NCI-H1105 treated with DMSO at 0.1 percent for 48 hours (cell line): Measurements from ENCODE around the gene PTH1R.

Experiments used
- DNase-seq: peaks from one replicate; lab custom pipeline; 2025; lab: John Stamatoyannopoulos, UW

PTH1R gene

DNA sequence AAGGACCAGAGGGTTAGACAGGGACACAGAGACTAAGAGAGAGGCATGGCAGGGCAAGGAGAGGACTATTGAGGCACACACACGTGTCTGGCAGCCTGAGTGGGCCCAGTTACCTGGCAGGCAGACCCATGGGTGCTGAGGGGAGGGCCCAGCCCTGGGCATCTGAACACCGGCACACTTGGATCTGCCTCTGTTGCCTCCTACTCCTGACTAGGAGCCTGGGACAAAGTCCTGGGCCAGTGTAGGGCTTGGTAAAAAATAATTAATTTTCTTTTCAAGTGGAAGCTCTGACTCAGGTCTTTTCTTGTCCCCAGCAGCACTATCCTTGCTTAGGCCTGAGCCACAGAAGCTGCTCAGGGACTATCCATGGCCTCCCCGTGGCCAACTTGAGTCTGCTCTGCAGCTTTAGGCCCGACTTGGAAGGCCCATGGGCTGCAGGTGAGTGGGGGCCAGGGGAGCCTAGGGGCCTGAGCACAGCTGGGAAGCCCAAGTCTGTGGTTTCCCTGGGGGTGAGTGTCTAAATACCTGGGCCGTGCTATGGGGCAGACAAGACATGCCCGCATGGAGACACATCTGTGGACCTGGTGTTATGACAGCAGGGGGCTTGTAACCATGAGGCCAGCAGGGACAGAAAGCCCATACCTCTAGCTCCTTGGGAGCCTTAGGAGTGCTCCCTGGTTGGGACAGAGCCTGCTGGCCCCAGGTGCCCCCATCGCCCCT lies at the start of gene PTH1R:
PTH1R (plus strand) TSS at position 316 of the 720 bp plus-strand sequence. CDS start 5,839 bp downstream, outside the sequence.
- no peak for DNase-seq

DNA sequence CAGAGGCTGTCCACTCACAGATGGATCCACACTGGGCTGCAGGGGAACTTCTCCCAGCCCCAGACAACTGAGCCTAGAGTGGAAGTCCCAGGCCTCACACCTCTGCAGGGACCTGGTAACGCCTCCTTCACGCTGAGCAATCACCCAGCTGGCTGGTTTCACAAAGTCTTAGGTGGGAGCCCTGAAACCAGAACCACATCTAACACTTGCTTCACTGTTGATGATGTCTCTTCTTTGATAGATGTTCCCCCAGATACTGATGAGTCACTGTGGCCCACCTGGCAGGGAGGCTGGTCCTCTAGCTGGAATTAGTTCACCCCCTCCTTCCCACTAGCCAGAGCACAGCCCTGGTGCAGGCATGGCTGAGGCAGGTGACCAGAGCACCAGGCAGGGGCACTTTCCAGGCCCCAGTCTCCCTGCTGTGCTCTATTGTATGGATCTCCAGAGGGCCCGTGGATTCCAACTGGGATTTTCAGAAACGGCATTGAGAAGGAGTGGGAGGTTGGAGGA lies 47.8 kb upstream of the PTH1R start:
- no peak for DNase-seq

DNA sequence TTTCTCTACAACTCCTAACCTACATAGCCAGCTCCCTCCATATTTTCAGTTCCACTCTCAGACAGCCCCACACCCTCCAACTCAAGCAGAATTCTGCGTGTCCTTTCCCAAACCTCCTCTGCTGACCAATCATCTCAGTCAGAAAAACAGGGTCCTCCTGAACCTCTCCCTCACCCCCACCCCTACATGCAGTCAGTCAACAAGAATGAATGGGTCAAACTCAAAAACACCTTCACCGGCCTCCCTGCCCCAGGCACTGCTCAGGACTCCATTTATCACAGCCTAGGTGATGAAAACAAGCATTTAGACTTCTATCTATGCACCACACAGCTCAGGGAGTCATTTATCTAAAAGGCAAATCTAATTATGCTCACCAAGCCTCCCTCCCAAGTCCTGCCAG lies 46.7 kb upstream of the PTH1R start:
- no peak for DNase-seq

DNA sequence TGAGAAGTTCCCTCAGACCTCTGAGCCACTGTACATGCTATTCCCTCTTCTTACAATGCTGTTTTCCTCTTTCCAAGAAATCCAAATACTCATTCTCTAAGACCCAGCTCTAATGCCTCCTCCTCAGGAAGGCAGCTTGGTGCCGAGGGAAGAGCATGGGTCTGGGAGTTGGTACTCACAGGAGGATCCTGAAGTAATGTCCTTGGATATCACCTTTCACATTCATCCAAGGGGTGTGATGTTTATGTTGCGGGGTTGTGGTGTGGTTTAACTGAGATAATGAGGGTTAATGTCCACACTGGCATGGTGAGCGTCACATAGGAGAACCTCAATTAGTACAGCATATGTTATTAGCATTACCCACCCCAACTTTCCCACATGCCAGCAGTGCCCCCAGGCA lies 46.2 kb upstream of the PTH1R start:
- no peak for DNase-seq

DNA sequence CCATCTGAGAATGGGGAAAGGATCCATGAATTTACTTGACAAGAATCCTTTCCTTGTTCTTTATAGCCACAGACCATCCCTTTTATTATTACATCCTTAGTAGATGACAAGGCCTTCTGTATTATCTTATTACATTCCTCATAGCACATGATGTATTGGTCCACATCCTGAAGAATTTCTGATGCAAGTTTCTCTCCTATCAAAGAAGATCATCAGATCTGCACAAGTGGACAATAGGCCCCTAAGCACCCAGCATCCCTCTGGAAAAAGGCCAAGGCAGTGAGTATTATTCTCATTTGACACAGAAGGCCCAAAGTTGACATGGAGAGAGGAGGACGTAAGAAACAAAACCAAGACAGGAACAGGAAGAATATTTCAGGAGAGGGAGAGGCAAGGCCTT lies 45.7 kb upstream of the PTH1R start:
- DNase-seq = no peak

DNA sequence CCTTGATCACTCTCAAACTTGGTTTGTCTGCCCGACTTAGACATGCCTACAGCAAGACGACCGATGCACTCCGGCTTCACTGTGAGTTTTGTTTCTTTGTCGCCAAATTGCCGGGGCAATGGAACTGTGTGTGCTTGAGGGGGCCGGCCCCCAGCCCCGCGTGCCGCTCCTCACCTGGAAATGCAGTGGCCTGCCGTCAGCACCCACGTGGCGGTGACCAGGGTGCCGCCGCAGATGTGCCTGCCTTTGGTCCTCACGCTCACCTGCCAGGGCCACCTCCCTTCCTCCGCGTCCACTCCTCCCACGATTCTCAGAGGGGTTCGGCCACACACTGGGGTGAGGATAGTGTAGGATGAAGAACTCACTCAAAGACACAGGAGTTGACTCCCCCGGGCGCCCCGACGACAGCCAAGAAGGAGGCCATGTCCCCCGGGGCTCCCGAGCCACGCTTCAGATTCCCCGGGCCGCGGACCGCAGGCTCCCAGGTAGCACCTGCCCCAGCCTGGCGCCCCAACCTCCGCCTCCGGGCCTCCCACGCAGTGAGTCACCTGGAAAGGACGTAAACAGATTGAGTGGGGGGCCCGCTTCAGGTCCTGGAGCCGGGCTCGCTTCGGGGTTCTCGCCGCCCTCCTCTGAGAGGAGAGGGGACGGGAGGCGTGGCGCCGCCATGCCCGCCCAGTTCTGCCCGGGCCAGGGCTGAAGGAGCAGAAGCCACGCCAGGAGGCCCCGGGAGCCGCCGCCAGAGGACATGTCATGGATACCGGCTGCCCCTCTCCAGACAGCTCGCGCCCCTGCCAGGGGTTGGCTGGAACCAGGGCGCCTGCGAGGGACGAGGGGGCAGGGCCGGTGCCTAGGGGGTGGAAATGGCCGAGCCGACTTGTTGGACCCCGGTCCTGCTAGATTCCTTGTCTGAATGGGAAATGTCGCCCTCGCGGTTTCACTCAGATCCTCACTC lies 43.9 kb upstream of the PTH1R start:
- no peak for DNase-seq

DNA sequence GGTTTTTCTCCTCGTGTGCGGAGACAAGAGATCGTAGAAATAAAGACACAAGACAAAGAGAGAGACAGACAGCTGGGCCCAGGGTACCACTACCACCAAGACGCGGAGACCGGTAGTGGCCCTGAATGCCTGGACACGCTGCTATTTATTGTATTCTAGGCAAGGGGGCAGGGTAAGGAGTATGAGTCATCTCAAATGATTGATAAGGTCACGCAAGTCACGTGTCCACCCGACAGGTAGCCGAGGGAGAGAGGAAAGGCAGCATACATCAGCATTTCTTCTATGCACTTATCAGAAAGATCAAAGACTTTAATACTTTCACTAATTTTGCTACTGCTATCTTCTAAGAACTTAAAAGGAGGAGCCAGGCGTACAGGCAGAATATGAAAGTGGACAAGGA lies 42.5 kb upstream of the PTH1R start:
- DNase-seq = no peak

DNA sequence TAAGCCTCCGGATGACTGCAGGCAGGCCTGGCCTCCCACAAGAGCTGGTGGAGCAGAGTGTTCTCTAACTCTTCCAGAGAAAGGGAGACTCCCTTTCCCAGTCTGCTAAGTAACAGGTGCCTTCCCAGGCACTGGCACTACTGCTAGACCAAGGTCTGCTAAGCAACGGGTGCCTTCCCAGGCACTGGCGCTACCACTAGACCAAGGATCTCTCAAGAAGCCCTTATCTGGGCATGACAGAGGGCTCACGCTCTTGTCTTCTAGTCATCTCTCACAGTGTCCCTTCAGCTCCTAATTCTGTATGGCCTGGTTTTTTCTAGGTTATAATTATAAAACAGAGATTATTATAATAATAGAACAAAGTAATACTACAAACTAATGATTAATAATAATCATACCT lies 42.0 kb upstream of the PTH1R start:
- DNase-seq = no peak

DNA sequence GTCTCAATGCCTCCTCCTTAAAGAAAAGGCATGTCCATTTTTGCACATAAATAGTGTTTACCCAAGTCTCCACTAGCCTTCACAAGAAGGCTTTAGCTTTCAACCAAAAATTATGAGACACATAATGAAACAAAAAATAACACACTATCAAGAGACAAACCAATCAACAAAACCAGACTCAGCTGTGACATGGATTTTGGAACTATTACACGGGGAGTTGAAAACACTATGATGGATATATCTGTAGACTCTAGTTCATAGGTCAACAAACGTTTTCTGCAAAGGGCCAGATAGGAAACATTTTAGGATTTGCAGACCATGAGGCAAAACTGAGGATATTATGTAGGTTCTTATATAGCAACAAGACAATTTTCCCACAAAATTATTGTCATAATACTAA lies 39.2 kb upstream of the PTH1R start:
- DNase-seq = no peak

DNA sequence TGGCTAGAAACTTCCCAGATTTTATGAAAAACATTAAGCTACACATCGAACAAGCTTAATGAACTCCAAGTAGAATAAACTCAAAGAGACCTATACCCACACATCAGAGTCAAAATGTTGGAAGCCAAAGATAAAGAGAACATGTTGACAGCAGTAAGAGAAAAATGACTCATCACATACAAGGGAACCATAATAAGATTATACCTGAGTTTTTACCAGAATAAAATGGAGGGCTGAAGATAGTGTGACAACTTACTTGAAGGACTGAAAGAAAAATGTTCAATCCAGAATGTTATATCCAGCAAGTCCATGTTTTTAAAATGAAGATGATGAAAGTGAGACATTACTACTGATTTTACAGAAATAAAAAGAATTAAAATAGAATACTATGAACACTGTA lies 37.0 kb upstream of the PTH1R start:
- no peak for DNase-seq

DNA sequence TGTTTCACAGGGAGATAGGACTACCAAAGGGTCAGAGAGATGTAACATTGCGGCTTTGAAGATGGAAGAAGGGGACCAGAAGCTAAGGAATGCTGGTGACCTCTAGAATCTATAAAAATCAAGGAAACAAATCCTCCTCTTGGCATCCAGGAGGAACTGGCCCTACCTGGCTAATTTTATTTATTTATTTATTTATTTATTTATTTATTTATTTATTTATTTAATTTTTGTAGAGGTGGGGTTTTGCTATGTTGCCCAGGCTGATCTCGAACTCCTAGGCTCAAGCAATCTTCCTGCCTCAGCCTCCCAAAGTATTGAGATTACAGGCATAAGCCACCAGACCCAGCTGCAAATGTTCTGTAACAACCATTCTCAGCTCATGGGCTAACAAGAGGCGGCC lies 34.0 kb upstream of the PTH1R start:
- DNase-seq = no peak

DNA sequence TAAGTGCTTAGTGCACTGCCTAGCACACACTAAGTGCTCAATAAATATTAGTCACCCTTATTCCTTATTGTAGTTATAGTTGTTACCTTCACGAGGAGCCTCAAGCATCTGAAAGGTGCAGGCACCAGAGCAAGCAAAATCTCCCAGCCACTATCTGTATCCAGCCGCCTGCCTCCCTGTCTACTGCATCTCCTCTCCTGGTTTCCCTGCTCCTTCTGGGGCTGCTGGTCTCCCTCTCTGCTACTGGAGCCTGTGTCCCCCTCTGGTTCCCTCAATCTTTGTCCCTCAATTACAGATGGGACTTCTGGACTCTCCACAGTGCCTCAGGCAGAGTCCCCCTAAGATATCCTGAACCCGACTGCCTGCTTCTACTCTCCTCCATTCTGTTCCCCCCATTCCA lies 33.1 kb upstream of the PTH1R start:
- DNase-seq = no peak

DNA sequence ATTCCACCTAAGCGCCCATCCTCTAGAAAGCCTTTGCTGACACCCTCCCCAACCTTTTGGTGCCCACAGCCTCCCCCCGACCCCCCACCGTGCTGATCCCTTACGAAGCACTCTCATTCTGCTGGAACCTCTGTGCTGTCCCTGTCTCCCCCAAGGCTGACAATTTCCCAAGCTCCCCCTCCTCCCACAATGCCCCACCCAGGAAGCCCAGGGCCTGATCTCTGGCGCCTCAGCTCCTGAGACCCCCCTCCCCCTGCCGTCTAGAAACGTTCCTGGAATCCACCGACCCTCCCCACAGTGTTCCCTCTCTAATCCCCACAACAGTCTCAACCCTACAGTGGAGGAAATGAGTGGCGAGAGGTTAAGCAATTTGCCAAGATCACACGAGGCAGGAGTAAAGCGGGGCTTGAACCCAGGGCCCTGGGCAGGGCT lies 32.6 kb upstream of the PTH1R start:
- DNase-seq = no peak

DNA sequence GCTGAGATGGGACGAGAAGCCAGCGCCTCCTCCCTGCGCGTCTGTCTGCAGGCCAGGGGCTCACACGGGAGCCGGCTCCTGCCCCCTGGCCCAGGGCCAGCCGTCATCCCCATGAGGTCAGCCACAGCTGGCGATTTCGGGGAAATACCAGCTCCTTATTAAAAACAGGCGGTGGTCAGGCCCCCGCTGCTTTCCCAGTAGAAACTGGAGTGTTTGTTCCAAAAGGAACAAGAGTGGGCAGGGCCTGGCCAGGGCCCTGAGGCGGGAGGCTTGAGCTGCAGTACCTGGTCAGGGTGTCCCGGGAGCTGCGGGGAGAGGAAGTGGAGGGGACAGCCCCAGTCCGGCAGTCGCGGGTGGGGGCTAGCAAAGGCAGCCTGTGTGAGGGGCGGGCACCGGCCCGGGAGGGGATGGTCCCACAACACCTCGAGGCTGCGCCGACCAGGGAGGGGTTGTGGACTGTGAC lies 32.1 kb upstream of the PTH1R start:
- no peak for DNase-seq

DNA sequence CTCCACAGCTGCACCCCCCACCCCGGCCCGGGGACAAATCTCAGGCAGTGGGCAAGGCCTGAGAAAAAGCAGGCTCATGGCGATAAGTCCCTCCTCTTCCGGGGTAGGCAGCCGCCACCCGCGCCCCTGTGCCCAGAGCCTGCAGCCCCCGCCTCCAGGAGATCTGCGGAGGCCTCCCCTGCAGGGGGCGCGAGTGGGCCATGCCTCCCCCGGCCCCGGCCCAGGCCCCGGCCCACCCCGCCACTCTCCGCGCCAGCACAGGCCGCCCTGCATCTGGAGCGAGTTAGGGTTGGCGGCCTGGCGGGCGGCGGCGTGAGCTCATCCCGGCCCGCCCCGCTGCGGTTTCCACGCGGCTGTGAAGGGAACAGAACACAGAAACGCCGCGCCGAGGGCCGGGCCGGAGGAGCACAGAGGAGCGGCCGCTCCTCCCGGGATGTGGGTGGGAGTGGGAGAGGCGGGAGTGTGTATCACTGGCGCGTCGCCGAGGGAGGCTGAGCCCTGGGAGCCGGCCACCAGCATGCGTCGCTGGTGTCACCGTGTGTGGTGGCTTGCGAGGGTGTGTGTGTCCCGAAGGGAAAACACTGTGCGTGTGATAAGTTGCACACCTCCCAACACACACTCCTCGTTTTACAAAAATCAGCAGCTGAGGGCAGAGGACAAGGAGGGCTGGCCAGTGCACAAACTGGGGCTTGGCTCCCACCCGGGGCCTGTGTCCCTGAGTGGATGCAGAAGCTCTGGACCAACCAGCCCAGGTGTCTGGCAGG lies 31.5 kb upstream of the PTH1R start:
- DNase-seq = no peak

DNA sequence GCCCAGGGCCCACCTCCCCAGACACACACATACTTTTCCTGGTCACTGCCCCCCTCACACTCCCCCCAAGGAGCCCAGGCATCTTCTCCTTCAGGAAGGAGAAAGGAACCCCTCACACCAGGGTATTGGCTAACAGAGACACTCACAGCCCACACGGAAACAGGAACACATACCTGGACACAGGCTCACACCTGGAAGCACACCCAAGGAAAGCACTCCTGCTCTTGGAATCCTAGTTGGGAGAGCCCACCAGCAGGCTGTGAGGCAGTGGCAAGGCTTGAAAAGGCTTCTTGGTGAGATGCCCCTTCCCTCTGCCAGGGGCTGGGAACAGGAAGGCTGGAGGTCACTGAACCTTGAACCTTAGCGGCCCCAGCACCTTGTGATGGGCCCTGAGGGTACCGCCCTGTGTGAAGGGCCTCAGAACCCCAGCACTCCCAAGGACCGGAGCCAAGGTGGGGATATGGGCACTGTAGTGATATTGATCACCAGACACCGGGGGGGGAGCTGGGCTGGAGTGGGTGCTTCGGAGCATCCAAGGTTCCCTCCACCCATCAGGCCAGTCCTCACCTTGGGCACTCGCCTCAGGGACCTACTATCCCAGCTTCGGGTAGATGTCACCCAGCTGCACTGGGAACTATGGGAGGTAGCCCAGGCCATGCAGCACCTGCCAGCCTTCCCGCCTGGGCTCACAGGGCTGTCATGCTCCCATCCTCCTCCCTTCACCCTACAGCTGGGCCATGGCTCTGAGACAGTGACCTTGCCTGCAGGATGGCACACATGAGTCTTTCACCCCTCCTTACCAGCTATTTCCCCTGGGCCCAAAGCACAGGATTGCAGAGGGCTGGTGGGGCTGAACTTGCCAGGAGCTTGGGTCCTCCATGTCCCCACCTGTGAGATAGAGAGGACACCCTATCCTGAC lies 30.6 kb upstream of the PTH1R start:
- no peak for DNase-seq

DNA sequence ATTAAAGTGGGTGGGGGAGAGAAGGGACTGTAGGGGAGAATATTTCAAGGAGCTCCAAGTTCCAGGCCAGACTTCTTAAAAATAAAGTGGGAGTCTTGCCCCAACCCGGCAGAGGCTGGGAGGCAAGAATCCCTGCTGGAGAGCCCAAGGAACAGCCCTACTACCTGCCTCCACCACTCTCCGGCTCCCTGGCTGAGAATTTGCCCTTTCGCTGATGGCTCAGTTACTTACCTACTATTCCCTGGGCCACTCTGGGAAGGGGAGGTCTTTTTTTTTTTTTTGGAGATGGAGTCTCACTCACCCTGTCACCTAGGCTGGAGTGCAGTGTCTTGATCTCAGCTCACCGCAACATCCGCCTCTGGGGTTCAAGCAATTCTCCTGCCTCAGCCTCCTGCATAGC lies 29.8 kb upstream of the PTH1R start:
- DNase-seq = no peak

DNA sequence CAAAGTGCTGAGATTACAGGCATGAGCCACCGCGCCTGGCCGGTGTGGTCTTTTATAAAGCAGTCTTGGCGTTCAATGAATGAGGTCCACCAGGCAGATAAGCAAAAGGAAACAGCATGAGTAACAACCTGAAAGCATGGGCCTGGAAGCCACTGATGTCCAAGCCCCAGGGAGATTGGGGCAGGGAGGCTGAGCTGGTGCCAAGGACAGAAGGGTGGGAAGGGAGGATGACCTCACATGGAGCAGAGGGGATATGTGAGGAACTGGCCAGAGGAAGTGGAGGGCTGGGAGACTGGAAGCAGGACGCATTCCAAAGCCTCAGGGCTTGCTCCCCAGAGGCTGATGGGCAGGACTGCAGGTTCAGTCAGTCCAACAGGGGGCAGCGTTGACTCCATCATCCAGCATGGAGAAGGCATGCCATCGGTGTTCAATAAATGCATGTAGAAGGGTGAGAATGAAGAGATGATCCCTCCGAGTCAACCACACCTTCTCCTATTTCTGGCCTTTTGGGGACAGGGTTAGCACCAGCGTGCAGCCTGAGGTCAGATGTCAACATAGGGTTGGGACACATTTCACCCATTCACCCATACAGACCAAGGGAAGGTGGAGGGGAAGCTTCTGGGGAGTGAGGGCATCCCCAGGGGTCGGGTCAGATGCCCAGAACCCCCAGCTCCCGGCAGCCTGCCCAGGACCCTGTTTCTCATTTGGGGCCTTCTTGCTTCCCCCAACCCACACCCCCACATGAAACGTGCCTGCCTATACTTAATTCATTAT lies 29.1 kb upstream of the PTH1R start:
- DNase-seq = no peak

DNA sequence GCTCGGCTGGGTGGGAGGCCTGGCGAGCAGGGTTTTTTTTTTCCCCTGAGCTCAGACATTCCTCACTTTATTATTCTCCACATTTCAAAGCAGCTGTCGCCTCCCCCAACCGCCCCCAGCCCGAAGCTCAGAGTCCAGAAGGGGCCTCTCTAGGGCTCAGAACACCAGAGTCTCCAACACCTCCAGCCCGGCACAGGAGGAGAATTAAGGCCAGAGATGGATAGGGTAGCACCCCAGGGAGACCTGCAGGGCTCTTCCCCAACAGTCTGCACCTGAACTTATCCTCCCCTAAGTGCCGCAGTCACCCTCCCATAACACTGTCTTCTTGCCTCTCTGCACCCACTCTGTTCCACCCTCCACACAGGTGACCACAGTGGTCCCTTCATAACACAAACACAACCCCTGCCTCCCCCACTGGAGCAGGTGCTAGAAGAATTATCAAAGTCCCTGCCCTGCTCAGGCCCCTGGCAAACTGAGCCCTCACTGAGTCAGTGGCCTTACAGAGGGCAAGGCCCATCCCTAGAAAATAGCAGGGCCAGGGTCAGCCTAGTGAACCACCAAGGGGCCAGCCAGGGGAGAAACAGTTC lies 28.4 kb upstream of the PTH1R start:
- DNase-seq = no peak
